KOPT-K1 (cell line): ENCODE results near the gene IL1R1.
"Not testable (repeated sequence)": the region's sequence is repeated elsewhere in the genome, so short reads cannot be mapped to it uniquely, and the experiment has no call there.

Source experiments
- H3K27ac ChIP-seq: fragments of 200-600 bp; sonication (generic); 2 replicates; pipeline ENCODE4 v1.5.1; 2016; ENCODE audit warnings: antibody characterized with exemption, mild to moderate bottlenecking, low read depth, low read length; ENCODE audit not compliant: poor library complexity, severe bottlenecking
- H3K36me3 ChIP-seq: fragments of 200-600 bp; sonication (generic); 2 replicates; pipeline ENCODE4 v1.5.1; 2017; ENCODE audit warnings: antibody characterized with exemption, mild to moderate bottlenecking, low read length, moderate library complexity; ENCODE audit not compliant: insufficient read depth
- H3K9me3 ChIP-seq: fragments of 200-600 bp; sonication (generic); 2 replicates; pipeline ENCODE4 v1.5.1; 2017; ENCODE audit warnings: antibody characterized with exemption, low read length, mild to moderate bottlenecking; ENCODE audit not compliant: insufficient read depth, poor library complexity, severe bottlenecking

The IL1R1 gene, protein sequence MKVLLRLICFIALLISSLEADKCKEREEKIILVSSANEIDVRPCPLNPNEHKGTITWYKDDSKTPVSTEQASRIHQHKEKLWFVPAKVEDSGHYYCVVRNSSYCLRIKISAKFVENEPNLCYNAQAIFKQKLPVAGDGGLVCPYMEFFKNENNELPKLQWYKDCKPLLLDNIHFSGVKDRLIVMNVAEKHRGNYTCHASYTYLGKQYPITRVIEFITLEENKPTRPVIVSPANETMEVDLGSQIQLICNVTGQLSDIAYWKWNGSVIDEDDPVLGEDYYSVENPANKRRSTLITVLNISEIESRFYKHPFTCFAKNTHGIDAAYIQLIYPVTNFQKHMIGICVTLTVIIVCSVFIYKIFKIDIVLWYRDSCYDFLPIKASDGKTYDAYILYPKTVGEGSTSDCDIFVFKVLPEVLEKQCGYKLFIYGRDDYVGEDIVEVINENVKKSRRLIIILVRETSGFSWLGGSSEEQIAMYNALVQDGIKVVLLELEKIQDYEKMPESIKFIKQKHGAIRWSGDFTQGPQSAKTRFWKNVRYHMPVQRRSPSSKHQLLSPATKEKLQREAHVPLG

GRCh38 chr2:102141970-102142828 is at the start of gene IL1R1:
Gene IL1R1 (plus strand): TSS chr2:102142746. CDS start chr2:102157725, 14,979 bp downstream.
- Histone ChIP-seq H3K9me3 (peaks cover 27% of the 10 kb centered on the region), H3K36me3 (no peaks in the 10 kb centered on the region), H3K27ac (no peak within 1 kb of the TSS)

DNA sequence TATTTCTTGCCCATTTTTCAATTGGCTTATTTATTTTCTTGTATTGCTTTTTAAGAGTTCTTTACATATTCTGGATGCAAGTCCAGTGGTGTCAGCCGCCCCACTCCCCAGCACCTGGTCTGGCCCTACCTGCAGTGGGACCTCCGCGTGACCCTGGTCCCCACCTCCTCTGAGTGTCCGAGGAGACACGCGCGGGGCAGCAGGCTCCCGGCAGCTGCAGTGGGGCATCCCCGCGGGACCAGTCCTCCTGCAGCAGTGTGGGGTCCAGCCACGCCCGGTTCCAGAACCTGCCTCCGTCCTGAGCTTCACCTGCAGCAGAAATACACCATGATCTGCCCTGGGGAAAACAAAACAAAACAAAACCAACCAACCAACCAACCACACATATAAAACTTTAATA is 48.9 kb upstream of the IL1R1 start:
- Histone ChIP-seq H3K36me3 (no peaks in the 10 kb centered on the region), H3K27ac (no peak overlapping the region), H3K9me3 (peaks cover 8% of the 10 kb centered on the region)

DNA sequence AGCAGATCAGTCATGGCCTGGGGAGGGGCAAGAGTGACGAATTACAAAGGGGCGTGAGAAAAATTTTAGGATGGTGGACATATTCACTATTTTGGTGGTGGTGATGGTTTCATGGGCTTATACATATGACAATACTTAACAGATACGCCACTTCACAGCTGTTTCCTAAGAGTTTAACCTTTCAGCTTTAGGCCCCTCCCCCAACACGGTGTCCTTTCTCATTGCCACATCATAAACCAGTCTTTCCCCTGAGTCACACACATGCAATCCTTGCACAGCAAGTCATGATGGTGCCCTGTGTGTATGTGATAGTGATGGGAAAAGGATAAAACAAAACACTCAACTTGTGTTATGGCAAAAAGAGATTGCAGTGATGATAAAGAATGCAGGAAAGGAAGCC is 47.6 kb upstream of the IL1R1 start:
- Histone ChIP-seq H3K36me3 (no peaks in the 10 kb centered on the region), H3K27ac (no peak overlapping the region), H3K9me3 (peaks cover 8% of the 10 kb centered on the region)

GRCh38 chr2:102096103-102096502 is 46.4 kb upstream of the IL1R1 start:
- Histone ChIP-seq H3K9me3 (no peaks in the 10 kb centered on the region), H3K36me3 (no peaks in the 10 kb centered on the region), H3K27ac (no peak overlapping the region)

DNA sequence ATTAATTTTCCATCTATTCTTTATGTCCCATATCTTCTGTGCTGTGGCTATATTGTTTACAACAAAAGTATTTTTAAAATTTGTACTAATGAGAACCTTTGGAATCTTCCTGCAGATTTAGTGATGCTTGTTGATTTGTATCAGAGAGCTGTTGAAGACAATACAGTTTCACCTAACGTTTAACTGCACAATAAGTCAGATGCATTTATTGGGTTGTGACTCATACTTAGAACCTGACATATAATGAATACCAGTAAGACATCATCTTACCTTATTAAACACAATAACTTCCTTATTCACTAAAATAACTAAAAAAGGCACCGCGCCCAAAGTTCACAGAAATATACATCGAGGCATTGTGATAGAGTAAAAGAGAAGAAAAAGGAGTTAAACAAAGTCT is 43.8 kb upstream of the IL1R1 start:
- H3K27ac ChIP-seq = no peak overlapping the region
- no peaks in the 10 kb centered on the region for H3K36me3 ChIP-seq
- peaks cover 4% of the 10 kb centered on the region for H3K9me3 ChIP-seq

DNA sequence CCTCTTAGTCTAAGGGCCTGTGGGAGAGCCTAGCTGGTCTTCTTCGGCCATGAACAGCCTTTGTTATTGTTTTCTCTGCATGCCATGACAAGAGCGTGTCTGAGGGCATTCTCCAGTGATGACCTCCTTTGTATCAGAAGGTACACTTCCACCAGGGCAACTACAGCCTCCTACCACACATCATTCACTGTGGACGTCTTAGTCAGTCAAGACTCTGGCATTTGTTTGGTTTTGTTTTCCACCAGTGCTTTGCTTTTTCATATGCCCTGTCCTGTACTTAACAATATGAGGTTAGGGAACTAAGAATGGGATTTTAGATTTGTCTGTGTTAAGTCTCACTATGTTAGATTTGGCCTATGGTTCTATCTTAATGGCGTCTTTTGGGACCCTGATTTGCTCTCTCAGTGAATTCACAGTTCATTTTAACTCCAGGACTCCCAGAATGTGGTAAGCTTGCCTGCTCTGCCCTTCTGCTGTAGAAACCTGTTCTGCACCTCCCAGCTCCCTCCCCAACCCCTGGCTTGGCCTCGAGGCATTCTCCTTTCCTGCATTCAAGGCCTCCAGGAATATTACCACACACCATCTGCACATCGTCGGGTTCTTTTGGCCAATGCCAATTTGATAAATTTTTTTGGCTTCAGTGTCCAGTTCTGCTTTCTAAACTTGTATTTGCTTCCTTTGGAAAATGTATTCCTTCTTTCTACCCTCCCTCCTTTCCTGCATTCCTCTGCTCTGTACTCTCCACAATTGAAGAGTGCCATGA is 42.8 kb upstream of the IL1R1 start:
- Histone ChIP-seq H3K27ac (no peak overlapping the region), H3K36me3 (no peaks in the 10 kb centered on the region), H3K9me3 (peaks cover 4% of the 10 kb centered on the region)

GRCh38 chr2:102100371-102101096 is 42.0 kb upstream of the IL1R1 start:
- Histone ChIP-seq H3K36me3 (no peaks in the 10 kb centered on the region), H3K27ac (no peak overlapping the region), H3K9me3 (peaks cover 4% of the 10 kb centered on the region)

- peaks cover 4% of the 10 kb centered on the region for H3K9me3 ChIP-seq
- no peak overlapping the region for H3K27ac ChIP-seq
- H3K36me3 ChIP-seq = no peaks in the 10 kb centered on the region
Observed at GRCh38 chr2:102101097-102101848, 41.3 kb upstream of the IL1R1 start.

DNA sequence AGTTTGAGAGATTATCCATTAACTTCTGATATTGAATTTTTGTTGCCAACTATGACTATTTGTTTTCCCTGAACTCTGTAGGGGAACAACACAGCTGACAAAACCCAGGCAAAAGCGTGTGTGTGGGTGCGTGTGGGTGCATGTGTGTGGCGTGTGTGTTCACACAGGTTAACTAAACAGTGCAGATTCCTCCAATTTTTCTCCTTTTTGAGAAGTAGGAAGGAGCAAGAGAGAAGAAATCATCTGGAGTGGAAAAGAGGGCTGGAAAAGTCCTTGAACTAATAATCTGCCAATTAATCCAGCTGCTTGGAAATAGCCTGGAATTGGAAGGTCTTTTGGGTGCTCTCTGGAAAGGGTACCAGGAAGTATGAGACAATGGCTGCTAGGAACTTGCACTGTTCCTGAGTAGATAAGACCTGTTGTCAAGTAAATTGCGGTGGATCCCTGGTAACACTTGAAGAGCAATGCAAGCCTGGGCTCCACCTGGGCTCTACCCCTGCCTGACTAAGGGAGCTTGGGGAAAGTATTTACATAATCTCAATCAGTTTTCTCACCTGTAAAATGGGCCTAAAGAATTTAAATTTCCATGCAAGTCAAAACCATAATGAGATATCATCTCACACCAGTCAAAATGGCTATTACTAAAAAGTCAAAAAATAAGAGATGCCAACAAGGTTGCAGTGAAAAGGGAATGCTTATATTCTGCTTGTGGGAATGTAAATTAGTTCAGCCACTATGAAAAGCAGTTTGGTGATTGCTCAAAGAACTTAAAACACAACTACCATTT is 40.5 kb upstream of the IL1R1 start:
- no peak overlapping the region for H3K27ac ChIP-seq
- no peaks in the 10 kb centered on the region for H3K36me3 ChIP-seq
- H3K9me3 ChIP-seq = peaks cover 4% of the 10 kb centered on the region

DNA sequence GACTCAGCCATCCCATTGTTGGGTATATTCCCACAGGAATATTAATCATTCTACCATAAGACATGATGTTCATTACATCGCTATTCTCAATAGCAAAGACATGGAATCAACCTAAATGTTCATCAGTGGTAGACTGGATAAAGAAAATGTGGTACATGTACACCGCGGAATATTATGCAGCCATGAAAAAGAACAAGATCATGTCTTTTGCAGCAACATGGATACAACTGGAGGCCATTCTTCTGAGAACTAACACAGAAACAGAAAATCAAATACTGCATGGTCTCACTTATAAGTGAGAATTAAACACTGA is 40.0 kb upstream of the IL1R1 start:
- not testable (repeated sequence) for H3K9me3 ChIP-seq, H3K27ac ChIP-seq, H3K36me3 ChIP-seq

- no peaks in the 10 kb centered on the region for H3K36me3 ChIP-seq
- no peak overlapping the region for H3K27ac ChIP-seq
- peaks cover 4% of the 10 kb centered on the region for H3K9me3 ChIP-seq
Observed at GRCh38 chr2:102103284-102103683, 39.3 kb upstream of the IL1R1 start.

DNA sequence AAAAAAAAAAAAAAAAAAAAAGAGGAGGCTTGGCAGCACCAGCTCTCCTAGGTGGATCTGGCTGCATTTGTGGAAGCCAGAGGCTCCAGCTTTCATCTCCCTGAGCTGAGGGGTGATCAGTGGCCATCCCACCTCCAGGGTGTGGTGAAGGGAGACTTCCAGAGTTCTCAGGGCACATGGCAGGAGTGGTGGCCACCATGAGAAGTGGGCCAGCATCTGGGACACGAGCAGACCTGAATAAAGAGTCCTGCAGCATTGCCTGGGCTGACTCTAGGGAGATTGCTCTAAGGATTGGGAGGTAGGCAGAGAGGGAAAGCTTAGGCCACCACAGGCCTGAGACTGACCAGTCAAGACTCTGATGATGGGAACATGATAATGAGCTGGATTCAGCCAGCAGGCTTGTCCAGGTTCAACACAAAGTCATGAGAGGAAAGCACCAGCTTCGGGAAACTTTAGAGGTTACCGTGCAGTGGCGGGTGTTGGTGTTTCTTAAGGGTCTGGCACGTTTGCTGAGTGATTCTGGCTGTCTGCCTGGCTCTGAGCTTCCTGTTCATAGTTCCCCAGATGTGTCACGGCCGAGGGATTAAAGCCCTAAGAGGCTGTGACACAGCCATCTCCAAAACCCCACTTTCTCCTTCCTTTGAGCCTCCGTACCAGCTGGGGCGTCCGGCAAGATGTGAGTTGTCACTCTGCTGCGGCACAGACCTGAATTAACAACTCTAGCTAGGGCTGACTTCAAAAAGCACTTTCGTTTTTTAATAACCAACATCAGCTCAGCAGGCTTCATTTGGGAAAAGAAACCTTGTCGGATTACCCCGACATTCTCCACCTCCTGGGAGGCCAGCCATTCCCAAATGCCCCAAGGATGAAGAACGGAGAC is 38.3 kb upstream of the IL1R1 start:
- Histone ChIP-seq H3K27ac (no peak overlapping the region), H3K36me3 (no peaks in the 10 kb centered on the region), H3K9me3 (peaks cover 4% of the 10 kb centered on the region)
